ENCODE results near the gene GLYATL3.
"Not testable (repeated sequence)": the region's sequence is repeated elsewhere in the genome, so short reads cannot be mapped to it uniquely, and the experiment has no call there.

The GLYATL3 gene

GRCh38 chr6:49499623-49500022, at the start of gene GLYATL3:
GLYATL3 (plus strand) TSS chr6:49499923; CDS start chr6:49511991, 12,068 bp downstream.
- no peaks in the 10 kb centered on the region for H3K9me3 Mint-ChIP-seq
- no peaks in the 10 kb centered on the region for H3K4me1 Mint-ChIP-seq (ENCODE audit: low read depth)
- no peak within 1 kb of the TSS for H3K27ac Mint-ChIP-seq
- no peak within 1 kb of the TSS for H3K4me3 Mint-ChIP-seq
- peaks cover 4% of the 10 kb centered on the region for H3K27me3 Mint-ChIP-seq
- peaks cover 3% of the 10 kb centered on the region for H3K36me3 Mint-ChIP-seq (ENCODE audit: low read depth)

DNA sequence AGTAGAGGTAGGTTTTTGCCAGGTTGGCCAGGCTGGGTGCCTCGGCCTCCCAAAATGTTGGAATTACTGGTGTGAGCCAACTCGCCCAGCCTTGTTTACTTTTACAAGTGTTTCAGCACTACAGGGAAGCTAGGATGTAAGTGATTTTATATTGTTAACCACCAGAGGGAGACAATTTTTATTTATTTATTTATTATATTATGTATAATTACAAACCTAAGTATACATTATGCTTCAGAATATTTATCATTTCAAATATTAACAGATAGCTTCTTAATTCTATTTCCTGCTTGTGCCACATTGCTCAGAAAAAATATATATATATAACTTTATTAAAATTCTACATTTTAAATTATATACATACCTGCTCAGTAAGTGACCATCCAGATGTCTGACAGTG, 46.5 kb upstream of the GLYATL3 start:
- Mint-ChIP-seq H3K36me3 (ENCODE audit: low read depth) (peaks cover 34% of the 10 kb centered on the region), H3K4me1 (ENCODE audit: low read depth) (no peaks in the 10 kb centered on the region), H3K9me3 (no peaks in the 10 kb centered on the region), H3K4me3 (no peak overlapping the region), H3K27me3 (no peaks in the 10 kb centered on the region), H3K27ac (no peak overlapping the region)

- H3K4me1 Mint-ChIP-seq (ENCODE audit: low read depth) = no peaks in the 10 kb centered on the region
- no peak overlapping the region for H3K4me3 Mint-ChIP-seq
- H3K27ac Mint-ChIP-seq = no peak overlapping the region
- no peaks in the 10 kb centered on the region for H3K27me3 Mint-ChIP-seq
- H3K36me3 Mint-ChIP-seq (ENCODE audit: low read depth) = peaks cover 28% of the 10 kb centered on the region
- no peaks in the 10 kb centered on the region for H3K9me3 Mint-ChIP-seq
Measured at GRCh38 chr6:49454787-49455709, 44.7 kb upstream of the GLYATL3 start.

DNA sequence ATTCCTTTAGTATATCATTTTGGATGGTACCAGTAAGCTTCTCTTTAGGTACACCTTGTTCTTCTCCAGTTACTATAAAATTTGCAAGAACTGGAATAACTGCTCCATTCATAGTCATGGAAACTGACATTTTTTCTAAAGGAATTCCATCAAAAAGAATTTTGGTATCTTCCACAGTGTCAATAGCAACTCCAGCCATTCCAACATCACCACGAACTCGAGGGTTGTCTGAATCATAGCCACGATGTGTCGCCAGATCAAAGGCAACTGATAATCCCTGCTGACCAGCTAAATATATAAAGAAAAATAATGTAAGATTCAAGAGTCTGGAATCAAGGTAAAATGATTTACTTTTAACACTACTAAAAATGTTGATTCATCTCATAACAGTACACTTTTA, 42.0 kb upstream of the GLYATL3 start:
- H3K36me3 Mint-ChIP-seq (ENCODE audit: low read depth) = peaks cover 28% of the 10 kb centered on the region

DNA sequence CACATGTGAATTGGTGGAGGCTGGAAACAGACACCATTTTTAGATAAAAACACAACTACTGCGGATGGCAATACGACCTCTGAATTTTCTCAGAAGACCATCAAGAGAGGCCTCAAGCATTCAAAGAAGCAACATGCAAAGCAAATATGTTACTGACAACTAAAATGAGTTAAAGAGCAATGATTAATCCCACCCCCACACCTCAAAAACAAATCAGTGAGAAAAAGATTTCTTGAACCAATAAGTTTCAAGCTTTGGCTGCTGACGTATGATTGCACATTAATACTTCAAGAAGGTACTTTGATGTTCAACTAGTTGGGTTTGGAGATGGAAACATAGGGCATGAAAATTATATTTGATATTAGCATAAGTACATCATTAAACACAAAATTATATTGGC, 37.7 kb upstream of the GLYATL3 start:
- H3K4me1 Mint-ChIP-seq (ENCODE audit: low read depth) = peaks cover 51% of the 10 kb centered on the region
- peak overlapping the region; percentile 100 for H3K4me3 Mint-ChIP-seq

More for the DNA sequence above, 42.0 kb upstream of the GLYATL3 start:
- Mint-ChIP-seq H3K4me1 (ENCODE audit: low read depth) (peaks cover 20% of the 10 kb centered on the region), H3K27ac (no peak overlapping the region), H3K4me3 (no peak overlapping the region), H3K9me3 (no peaks in the 10 kb centered on the region), H3K27me3 (no peaks in the 10 kb centered on the region)

GRCh38 chr6:49462599-49462926, 37.2 kb upstream of the GLYATL3 start:
- peaks cover 51% of the 10 kb centered on the region for H3K4me1 Mint-ChIP-seq (ENCODE audit: low read depth)
- peak overlapping the region; percentile 93 for H3K27ac Mint-ChIP-seq
- no peaks in the 10 kb centered on the region for H3K27me3 Mint-ChIP-seq

More for the DNA sequence above, 37.7 kb upstream of the GLYATL3 start:
- Mint-ChIP-seq H3K36me3 (ENCODE audit: low read depth) (peaks cover 17% of the 10 kb centered on the region), H3K27me3 (no peaks in the 10 kb centered on the region), H3K9me3 (no peaks in the 10 kb centered on the region), H3K27ac (peak overlapping the region; percentile 93)

GRCh38 chr6:49462927-49463611, 36.7 kb upstream of the GLYATL3 start, which contains the start of the genes CENPQ and MMUT:
CENPQ (plus strand) TSS chr6:49463370; CDS start chr6:49470177, 6,807 bp downstream.
MMUT (minus strand) TSS chr6:49463253; CDS start chr6:49459466, 3,787 bp downstream.
- H3K27me3 Mint-ChIP-seq = no peaks in the 10 kb centered on the region
- H3K9me3 Mint-ChIP-seq = no peaks in the 10 kb centered on the region
- H3K27ac Mint-ChIP-seq = peak within 1 kb of the TSS; percentile 93
- peaks cover 51% of the 10 kb centered on the region for H3K4me1 Mint-ChIP-seq (ENCODE audit: low read depth)
- peaks cover 9% of the 10 kb centered on the region for H3K36me3 Mint-ChIP-seq (ENCODE audit: low read depth)
- peak within 1 kb of the TSS; percentile 100 for H3K4me3 Mint-ChIP-seq

More at GRCh38 chr6:49462599-49462926, 37.2 kb upstream of the GLYATL3 start:
- Mint-ChIP-seq H3K36me3 (ENCODE audit: low read depth) (peaks cover 13% of the 10 kb centered on the region), H3K4me3 (peak overlapping the region; percentile 100), H3K9me3 (no peaks in the 10 kb centered on the region)

GRCh38 chr6:49463612-49463967, 36.1 kb upstream of the GLYATL3 start:
- Mint-ChIP-seq H3K27me3 (no peaks in the 10 kb centered on the region), H3K36me3 (ENCODE audit: low read depth) (peaks cover 8% of the 10 kb centered on the region), H3K4me1 (ENCODE audit: low read depth) (peaks cover 51% of the 10 kb centered on the region), H3K27ac (peak overlapping the region; percentile 93), H3K4me3 (peak overlapping the region; percentile 100), H3K9me3 (no peaks in the 10 kb centered on the region)

- H3K4me1 Mint-ChIP-seq (ENCODE audit: low read depth) = peaks cover 51% of the 10 kb centered on the region
- H3K4me3 Mint-ChIP-seq = peak overlapping the region; percentile 100
- H3K36me3 Mint-ChIP-seq (ENCODE audit: low read depth) = peaks cover 11% of the 10 kb centered on the region
- H3K9me3 Mint-ChIP-seq = no peaks in the 10 kb centered on the region
- peak overlapping the region; percentile 14 for H3K27ac Mint-ChIP-seq
- H3K27me3 Mint-ChIP-seq = no peaks in the 10 kb centered on the region
Measured at GRCh38 chr6:49464691-49465090, 35.0 kb upstream of the GLYATL3 start.

DNA sequence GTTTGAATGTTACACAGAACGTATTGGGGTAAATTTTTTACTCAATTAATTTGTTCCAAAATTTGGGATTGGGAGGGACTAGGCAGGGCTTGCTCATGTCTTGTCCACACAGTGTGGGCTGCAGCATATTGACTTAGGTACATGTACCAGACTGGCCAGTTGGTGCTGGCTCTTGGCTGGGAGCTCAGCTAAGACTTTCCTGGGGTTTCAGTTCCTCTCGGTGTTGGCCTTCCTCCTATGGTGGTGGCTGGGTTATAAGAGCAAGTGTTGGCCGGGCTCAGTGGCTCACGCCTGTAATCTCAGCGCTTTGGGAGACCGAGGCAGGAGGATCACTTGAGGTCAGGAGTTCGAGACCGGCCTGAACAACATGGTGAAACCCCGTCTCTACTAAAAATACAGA, 31.7 kb upstream of the GLYATL3 start:
- Mint-ChIP-seq H3K4me3 (no peak overlapping the region), H3K36me3 (ENCODE audit: low read depth) (peaks cover 33% of the 10 kb centered on the region), H3K4me1 (ENCODE audit: low read depth) (peaks cover 28% of the 10 kb centered on the region), H3K27me3 (no peaks in the 10 kb centered on the region), H3K9me3 (no peaks in the 10 kb centered on the region), H3K27ac (no peak overlapping the region)

GRCh38 chr6:49476564-49476963, 23.2 kb upstream of the GLYATL3 start:
- H3K4me3 Mint-ChIP-seq; H3K4me1 Mint-ChIP-seq (ENCODE audit: low read depth); H3K27ac Mint-ChIP-seq; H3K27me3 Mint-ChIP-seq; H3K9me3 Mint-ChIP-seq: not testable (repeated sequence)
- H3K36me3 Mint-ChIP-seq (ENCODE audit: low read depth) = peaks cover 69% of the 10 kb centered on the region

DNA sequence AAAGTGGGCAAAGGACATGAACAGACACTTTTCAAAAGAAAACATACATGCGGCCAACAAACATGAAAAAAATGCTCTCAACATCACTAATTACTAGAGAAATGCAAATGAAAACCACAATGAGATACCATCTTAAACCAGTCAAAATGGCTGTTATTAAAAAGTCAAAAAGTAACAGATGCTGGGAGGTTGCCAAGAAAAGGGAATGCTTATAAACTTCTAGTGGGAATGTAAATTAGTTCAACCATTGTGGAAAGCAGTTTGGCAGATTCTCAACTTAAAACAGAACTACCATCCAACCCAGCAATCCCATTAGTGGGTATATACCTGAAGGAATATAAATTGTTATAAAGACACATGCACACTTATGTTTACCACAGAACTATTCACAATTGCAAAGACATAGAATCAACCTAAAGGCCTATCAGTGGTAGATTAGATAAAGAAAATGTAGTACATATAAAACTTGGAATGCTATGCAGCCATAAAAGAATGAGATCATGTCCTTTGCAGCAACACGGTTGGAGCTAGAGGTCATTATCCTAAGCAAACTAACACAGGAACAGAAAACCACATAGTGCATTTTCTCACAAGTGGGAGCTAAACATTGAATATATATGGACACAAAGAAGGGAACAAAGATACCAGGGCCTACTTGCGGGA, 20.3 kb upstream of the GLYATL3 start:
- Mint-ChIP-seq H3K4me3 (no peak overlapping the region), H3K4me1 (ENCODE audit: low read depth) (no peaks in the 10 kb centered on the region), H3K36me3 (ENCODE audit: low read depth) (peaks cover 51% of the 10 kb centered on the region), H3K27ac (no peak overlapping the region), H3K9me3 (no peaks in the 10 kb centered on the region), H3K27me3 (no peaks in the 10 kb centered on the region)

GRCh38 chr6:49481846-49482245, 17.9 kb upstream of the GLYATL3 start:
- not testable (repeated sequence) for H3K4me3 Mint-ChIP-seq; H3K27me3 Mint-ChIP-seq; H3K4me1 Mint-ChIP-seq (ENCODE audit: low read depth); H3K27ac Mint-ChIP-seq; H3K9me3 Mint-ChIP-seq
- H3K36me3 Mint-ChIP-seq (ENCODE audit: low read depth) = peaks cover 46% of the 10 kb centered on the region

GRCh38 chr6:49483380-49483779, 16.3 kb upstream of the GLYATL3 start:
- not testable (repeated sequence) for H3K27ac Mint-ChIP-seq, H3K4me3 Mint-ChIP-seq

DNA sequence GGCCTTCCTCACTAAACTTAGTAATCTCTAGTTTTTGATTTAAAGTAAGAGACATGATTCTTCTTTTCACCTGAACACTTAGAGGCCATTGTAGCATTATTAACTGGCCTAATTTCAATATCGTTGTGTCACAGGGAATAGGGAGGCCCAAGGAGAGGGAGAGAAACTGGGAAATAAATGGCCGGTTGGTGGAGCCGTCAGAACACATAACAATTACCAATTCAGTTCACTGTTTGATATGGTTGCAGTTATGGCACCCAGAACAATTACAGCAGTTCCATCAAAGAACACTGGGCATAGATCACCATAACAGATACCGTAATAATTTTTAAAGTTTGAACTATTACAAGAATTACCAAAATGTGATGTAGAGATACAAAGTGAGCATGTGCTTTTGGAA, 9.1 kb upstream of the GLYATL3 start:
- H3K27me3 Mint-ChIP-seq = no peaks in the 10 kb centered on the region
- H3K4me3 Mint-ChIP-seq = no peak overlapping the region
- peaks cover 63% of the 10 kb centered on the region for H3K36me3 Mint-ChIP-seq (ENCODE audit: low read depth)
- no peaks in the 10 kb centered on the region for H3K4me1 Mint-ChIP-seq (ENCODE audit: low read depth)
- no peak overlapping the region for H3K27ac Mint-ChIP-seq
- H3K9me3 Mint-ChIP-seq = no peaks in the 10 kb centered on the region

More at GRCh38 chr6:49483380-49483779, 16.3 kb upstream of the GLYATL3 start:
- not testable (repeated sequence) for H3K27me3 Mint-ChIP-seq; H3K4me1 Mint-ChIP-seq (ENCODE audit: low read depth); H3K9me3 Mint-ChIP-seq
- H3K36me3 Mint-ChIP-seq (ENCODE audit: low read depth) = peaks cover 50% of the 10 kb centered on the region

Data from stimulated activated naive CD8-positive, alpha-beta T cell treated with anti-CD3 and anti-CD28 coated beads, Interleukin-15, Interleukin-2, amounts not matched to agents 100 ng/mL and 50 ng/mL, for 24 hours (primary cell).